GM18511 (cell line): ENCODE measurements around the gene TMEM214.

Source experiments
- ATAC-seq: cut with Tn5 transposase; IDR thresholded peaks from one replicate; pipeline ENCODE4 v1.9.1; 2021; ENCODE audit warnings: mild to moderate bottlenecking, moderate library complexity; ENCODE audit not compliant: unreplicated experiment

Gene TMEM214, protein sequence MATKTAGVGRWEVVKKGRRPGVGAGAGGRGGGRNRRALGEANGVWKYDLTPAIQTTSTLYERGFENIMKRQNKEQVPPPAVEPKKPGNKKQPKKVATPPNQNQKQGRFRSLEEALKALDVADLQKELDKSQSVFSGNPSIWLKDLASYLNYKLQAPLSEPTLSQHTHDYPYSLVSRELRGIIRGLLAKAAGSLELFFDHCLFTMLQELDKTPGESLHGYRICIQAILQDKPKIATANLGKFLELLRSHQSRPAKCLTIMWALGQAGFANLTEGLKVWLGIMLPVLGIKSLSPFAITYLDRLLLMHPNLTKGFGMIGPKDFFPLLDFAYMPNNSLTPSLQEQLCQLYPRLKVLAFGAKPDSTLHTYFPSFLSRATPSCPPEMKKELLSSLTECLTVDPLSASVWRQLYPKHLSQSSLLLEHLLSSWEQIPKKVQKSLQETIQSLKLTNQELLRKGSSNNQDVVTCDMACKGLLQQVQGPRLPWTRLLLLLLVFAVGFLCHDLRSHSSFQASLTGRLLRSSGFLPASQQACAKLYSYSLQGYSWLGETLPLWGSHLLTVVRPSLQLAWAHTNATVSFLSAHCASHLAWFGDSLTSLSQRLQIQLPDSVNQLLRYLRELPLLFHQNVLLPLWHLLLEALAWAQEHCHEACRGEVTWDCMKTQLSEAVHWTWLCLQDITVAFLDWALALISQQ

GRCh38 chr2:27032495-27033252 lies at the start of gene TMEM214:
Gene TMEM214 (plus strand): TSS chr2:27032965. CDS start chr2:27033016, 51 bp downstream.
- peak; percentile 93 for ATAC-seq

DNA sequence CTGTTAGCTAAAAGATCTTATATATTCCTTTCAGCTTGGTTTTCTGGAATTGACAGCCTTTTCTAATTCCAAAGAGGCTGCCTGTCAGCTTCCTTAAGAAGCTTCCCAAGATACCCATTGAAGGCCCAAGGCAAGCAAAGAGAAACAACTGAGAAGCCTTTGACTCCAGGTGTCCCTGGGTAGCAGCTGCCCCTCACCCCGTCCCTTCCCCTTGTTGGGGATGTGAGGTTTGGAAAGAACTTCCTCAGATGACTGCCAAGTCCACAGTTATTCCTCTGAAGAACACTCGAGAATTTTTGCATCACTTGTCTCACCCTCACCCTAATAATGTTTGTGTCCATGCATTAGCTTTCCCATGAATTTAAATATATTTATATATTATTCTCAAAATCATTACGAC lies 49.0 kb upstream of the TMEM214 start:
- no peak for ATAC-seq

DNA sequence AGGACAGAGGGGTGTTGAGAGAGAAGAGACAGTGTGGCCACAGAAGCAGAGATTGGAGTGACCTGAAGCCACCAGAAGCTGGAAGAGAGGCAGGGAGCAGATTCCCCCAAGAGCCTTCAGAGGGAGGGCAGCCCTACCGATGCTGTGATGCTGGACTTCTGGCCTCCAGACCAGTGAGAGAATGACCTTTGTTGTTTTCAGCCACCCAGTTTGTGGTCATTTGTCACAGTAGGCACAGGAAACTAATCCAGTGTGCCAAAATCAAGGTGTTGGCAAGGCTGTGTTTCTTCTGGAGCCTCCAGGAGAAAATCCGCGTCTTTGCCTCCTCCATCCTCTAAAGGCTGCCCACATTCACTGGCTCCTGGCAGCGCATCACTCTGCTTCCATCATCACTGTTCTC lies 47.0 kb upstream of the TMEM214 start:
- no peak for ATAC-seq

DNA sequence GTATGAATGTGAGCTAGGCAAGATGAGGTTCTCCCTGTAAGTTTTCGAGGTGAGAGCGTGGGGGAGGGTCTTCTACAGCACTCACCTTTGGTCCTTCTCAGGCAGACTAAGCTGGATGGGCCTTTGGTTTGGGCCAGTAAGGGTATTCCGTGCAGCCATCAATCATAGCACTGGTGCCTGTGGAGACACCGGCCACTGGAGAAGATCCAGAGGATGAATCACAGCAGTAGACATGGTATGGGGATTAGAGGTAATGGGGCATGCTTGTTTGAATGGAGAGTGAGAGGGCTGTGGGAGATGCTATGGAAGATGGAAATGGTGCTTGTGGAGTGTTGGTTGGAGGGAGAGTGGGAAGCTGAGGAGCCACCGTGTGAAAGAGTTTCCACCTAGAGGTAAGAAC lies 46.2 kb upstream of the TMEM214 start:
- no peak for ATAC-seq

- no peak for ATAC-seq
Measured at GRCh38 chr2:26988058-26988860, 44.5 kb upstream of the TMEM214 start.

DNA sequence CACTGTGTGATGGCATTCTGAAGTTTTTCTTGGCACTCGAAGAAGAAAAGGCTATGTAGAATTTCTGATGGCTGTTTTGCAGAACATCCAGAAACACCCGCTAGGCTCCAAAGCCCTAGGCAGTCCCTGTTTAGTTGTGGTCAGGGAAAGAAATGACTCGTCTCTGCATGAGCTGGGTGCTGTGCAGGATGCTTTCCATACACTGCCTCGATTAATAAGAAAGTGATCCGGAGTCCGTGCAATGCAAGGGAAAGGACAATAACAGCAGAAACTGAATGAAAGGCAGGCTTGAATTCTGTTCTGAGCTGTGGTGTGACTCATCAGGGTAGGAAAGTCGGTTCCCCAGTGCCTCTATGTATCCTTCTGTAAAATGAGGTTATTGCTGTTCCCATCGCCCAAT lies 43.6 kb upstream of the TMEM214 start:
- ATAC-seq = no peak

- no peak for ATAC-seq
Measured at GRCh38 chr2:26991717-26992116, 41.0 kb upstream of the TMEM214 start.

DNA sequence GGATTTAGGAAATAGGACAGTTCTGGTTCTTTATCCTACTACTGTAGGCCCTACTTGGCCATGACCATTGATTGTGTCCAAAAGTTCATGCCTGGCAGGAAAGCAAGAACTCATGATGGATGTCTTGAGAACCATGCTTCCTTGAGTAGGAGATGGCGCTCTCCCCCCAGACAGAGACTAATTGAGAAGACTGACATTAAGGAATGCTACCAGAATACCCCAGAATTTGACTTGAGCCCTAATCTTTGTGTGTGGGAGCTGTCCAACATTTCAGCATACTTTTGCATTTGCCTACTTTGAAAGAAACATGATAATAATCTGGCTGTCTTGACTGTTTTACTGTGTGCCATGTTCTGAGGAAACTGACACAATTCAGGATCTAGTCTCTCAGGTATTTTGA lies 39.0 kb upstream of the TMEM214 start:
- no peak for ATAC-seq

- ATAC-seq = no peak
Measured at GRCh38 chr2:26994983-26995382, 37.8 kb upstream of the TMEM214 start.

DNA sequence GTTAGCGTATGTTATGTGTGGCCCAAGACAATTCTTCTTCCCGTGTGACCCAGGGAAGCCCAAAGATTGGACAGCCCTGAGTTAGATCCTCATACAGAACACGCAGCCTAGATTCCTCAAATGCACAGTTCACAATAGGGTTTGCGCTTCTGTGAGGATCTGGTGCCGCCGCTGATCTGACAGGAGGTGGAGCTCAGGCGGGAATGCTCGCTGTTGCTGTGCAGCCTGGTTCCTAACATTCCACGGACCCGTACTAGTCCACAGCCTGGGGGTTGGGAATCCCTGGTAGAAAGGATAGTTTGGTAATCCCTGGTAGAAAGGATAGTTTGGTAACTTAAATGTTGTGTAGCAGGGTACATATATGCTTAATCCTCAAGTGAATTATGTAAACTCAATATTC lies 35.4 kb upstream of the TMEM214 start:
- no peak for ATAC-seq

GRCh38 chr2:26998323-26998722 lies 34.4 kb upstream of the TMEM214 start:
- ATAC-seq = no peak

- ATAC-seq = no peak
Measured at GRCh38 chr2:27000228-27000627, 32.5 kb upstream of the TMEM214 start.

DNA sequence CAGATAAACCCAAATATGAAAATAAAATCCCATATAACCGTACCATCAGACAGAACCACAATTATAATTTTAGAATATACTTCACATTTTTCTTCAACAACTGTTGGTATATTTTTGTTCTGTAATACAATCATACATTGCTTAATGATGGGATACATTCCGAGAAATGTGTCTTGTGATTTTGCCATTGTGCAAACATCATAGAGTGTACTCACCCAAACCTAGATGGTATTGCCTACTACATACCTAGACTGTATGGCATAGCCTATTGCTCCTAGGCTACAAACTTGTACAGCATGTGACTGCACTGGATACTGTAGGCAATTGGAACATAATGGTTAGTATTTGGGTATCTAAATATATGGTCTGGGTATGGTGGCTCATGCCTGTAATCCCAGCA lies 31.8 kb upstream of the TMEM214 start:
- ATAC-seq = no peak

DNA sequence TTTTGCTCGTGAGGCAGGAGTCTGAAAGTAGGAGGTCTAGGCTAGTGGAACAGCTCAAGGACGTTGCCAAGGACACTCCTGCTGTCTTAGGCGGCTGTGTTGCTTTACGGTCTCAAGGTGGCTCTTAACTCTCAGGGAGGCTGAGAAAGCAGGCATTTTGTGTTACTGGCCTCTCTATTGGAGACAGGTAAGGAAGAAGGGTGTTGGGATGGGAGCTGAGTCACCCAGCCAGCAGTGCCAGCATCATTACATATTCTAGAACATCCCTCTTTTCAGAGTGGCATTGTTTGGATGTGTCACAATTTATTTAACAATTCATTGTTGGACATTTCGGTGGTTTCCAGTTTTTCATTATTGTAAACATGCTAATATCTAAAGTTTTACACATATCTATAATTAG lies 30.8 kb upstream of the TMEM214 start:
- ATAC-seq = no peak

DNA sequence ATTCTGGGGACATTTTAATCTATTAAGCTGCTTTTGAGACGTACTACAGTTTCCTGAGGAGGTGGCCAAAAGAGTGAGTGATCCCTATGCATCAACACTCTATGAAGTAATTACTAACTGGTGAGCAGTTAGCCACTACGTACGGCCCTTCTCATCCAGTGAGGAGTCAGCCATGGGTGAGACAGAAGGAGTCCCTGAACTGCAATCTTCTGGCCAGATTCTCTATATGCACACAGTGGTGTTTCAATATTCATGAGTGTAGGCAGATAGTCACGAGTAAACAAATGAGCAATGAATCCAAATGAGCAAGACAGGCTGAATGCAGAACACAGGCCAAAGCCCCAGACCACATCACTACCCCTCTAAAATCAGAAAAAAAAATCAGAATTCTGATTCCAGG lies 29.8 kb upstream of the TMEM214 start:
- ATAC-seq = no peak

DNA sequence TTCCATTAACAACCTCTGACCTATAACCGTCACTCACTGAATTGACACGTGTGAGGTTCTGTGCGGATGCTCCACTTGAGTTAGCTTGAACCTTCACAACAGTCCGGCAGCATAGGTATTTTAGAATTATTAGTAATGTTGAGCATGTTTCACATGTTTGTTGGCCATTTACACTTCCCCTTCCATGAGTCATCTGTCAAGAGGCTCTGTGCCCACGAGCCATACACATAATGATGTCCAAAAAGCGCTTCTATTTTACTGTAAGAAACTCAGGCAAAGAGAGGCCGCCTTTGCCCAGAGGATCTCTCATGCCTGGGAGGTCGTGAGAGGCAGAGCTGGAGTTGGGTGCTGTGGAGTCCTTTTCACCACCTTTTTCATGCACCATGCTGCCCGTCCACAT lies 28.9 kb upstream of the TMEM214 start:
- ATAC-seq = no peak

- ATAC-seq = no peak
Measured at GRCh38 chr2:27006602-27007415, 26.0 kb upstream of the TMEM214 start.

DNA sequence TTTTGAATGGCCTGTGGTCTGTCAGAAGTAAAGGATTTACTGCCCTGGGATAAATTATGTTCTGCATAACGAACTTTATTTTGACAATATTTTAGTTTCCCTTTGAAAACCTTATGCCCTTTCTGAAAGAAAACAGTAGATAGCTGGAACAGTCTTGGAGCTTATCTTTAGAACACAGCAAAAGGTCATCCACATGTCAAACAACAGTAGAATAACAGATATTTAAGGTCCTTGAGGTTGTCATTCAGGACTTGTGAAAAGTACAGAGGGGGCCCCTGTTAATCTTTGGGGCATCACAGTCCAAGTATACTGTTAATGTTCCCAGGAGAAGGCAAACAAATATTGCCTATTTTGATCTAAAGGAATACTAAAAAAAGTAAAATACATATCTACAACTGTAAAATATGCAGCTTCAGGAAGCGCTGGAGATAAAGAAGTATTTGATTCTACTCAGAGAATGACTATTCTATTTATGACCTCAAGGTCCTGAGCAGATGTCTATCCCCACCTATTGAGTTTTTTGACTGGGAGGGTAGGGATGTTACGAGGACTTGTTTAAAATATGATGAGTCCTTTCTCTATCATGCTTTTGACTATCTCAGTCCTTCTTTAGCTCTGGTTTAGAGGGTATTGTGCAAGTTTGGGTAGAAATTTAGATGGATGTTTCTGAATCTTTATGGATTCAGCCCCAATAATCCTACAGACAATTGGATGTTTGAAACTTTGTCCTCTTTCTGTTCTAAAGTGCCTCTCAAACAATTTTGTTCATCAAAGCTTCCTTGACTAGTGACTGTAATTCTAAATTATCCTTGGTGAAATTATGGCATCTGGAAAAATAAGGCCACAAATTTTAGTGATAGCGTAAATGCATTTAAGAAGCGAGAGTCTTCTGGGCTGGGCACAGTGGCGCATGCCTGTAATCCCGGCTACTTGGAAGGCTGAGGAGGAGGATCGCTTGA lies 25.1 kb upstream of the TMEM214 start:
- ATAC-seq = no peak

GRCh38 chr2:27008678-27009077 lies 24.1 kb upstream of the TMEM214 start:
- no peak for ATAC-seq
